Fibroblast of the conjunctiva (primary cell): ENCODE data around the gene IAH1.

Source experiments
- DNase-seq: peaks from one replicate; pipeline ENCODE4 v3.0.0-alpha.2; 2010; ENCODE audit warnings: low read depth

IAH1 gene

DNA sequence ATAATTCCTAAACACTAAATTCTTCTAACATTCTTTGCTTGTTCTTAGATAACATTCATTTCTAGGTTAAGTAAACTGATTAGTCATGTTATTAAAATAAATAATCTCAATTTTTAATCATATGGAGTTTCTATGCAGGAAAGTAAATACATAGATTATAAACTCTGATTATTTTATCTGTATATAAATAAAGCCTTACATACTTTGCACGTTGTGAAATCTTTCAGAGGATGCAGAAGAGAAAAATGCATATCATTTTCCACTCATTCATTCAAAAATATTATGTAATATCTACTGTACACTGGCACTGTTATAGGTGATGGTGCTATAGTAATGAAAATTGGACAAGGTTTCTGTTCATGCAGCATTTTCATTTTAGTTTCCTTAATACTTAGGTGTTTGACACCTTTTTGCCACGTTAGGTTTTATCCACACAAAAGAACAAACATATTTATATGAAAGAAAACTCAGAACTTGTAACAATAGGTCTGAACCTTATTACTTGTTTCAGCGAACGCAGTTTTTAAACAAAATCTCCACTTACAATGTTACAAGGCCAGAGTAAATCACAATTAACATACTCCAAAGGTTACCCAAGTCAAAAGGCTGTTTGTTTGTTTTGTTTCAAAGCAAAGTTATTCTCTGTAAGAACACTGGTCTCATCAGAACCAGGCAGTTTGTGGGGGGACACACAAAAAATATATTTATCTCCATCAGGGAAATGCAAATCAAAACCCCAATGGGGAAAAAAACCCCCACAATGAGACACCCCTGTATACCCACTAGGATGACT, 53.8 kb downstream of the IAH1 start:
- no peak for DNase-seq

DNA sequence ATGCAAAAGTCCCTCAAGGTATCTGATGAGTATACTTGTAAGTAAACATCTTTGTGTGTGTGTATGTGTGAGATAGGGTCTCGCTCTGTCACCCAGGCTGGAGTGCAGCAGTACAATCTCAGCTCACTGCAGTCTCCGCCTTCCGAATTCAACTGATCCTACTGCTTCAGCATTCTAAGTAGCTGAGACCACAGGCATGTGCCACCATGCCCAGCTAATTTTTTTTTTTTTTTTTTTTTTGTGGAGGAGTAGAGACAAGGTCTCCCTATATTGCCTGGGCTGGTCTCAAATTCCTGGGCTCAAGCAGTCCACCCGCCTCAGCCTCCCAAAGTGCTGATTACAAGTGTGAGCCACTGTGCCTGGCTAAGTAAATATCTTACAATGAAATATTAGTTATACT, 58.1 kb downstream of the IAH1 start:
- no peak for DNase-seq

DNA sequence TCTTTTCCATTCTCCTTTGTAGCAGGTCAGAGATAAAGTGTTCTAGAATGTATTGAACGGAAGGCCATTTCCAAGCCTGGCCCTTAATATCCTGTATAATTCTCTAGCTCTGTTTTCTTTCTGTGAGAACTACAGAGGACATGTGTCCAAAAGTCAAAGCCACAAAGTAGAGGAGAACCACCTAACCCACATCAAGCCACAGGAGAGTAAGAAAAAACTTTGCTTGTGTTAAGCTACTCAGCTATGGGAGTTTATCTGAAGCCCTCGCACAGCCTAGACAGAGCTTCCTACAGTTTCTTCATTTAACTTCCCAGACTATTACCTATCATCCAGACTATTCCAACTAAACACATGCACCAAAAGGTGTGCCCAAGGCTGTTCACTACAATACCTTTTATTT, 59.3 kb downstream of the IAH1 start:
- no peak for DNase-seq

DNA sequence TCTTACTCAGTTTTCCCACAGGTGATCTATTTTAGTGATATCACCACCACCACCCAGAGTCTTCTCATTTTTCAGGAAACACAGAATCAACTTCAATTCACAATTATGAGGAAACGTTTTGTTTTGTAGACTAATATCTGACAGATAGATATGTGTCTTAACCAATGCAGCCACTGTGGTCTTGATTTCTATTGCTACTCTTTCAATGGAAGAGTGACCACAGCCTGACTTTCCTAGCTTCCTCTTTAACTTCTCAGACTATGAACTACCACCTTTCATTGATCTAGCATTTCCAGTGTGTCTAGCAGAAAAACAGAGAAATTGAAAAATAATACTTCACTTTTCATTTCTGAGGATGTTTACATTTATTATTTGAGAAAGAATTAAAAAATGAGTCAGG, 60.8 kb downstream of the IAH1 start:
- no peak for DNase-seq

DNA sequence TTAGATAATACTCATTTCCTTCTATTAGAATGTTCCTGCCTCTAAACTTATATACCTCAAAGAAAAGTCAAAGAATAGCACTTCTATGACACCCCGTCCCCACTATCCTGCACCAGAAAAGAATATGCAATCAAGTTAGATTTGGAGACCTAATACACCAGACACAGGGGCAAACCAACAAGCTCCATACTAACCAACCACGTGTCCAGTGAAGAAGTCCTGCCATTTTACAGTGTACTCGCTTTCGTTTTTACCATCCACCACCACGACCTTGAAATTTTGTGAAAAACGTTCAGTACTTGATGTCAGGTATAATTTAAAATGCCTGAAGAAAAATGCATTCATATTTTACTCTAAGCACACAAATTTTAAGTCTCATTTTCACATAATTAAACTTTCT, 62.2 kb downstream of the IAH1 start:
- DNase-seq: no peak

DNA sequence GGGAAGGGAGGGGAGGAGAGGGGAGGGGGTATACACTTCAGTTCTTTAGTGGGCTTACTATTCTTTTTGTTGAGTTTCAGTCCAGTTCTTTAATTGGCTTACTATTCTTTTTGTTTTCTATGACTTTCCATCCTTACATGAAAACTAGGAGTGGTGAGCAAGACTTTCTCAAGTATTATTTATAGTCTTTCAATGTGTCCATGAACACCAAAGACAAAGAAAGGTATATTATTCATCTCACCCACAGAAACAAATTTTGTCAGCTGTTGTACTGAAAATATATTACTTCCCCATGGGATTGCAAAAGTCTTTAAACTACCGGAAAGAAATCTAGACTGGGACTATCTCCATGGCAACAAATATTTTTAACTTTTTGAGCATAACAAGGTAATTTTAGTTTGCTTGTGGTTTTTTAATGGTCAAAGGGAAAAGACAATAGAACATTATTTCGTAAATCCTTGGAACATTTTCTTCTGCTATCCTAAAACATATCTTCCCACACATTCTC, 63.7 kb downstream of the IAH1 start:
- DNase-seq: peak; percentile 63
